IPS DF 6.9 (cell line): ENCODE data around the gene USP21.
A peak's percentile ranks its signal among the peaks of the same experiment; 100 is the strongest.

ENCODE experiments used
- DNase-seq: peaks from one replicate; pipeline ENCODE4 v3.0.0-alpha.2; 2013; ENCODE audit warnings: low read depth, low spot score
- H3K27ac ChIP-seq: one replicate; pipeline ENCODE4 v1.5.1; 2013; ENCODE audit warnings: low read length, control low read depth
- H3K27me3 ChIP-seq: 2 replicates; pipeline ENCODE4 v1.6.1; 2013; ENCODE audit warnings: mild to moderate bottlenecking, low read length; ENCODE audit not compliant: control insufficient read depth, insufficient read depth
- H3K36me3 ChIP-seq: 2 replicates; pipeline ENCODE4 v1.6.1; 2013; ENCODE audit warnings: low read length; ENCODE audit not compliant: control insufficient read depth, insufficient read depth
- H3K4me1 ChIP-seq: 2 replicates; pipeline ENCODE4 v1.6.1; 2013; ENCODE audit warnings: low read length; ENCODE audit not compliant: control insufficient read depth, insufficient read depth
- H3K4me3 ChIP-seq: 2 replicates; pipeline ENCODE4 v1.5.1; 2013; ENCODE audit warnings: mild to moderate bottlenecking, low read length
- H3K9me3 ChIP-seq: 2 replicates; pipeline ENCODE4 v1.6.1; 2013; ENCODE audit warnings: low read length, inconsistent platforms; ENCODE audit not compliant: control insufficient read depth, insufficient read depth
- WGBS: extraction: QIAGEN DNeasy Blood & Tissue Kit; methylation state at CpG from one replicate; pipeline ENCODE4 v1.1.7; 2013; ENCODE audit warnings: mixed read lengths, missing lambda C conversion rate; ENCODE audit not compliant: insufficient read length, insufficient coverage; 5-methylcytosine and 5-hydroxymethylcytosine counted together

The USP21 gene

DNA sequence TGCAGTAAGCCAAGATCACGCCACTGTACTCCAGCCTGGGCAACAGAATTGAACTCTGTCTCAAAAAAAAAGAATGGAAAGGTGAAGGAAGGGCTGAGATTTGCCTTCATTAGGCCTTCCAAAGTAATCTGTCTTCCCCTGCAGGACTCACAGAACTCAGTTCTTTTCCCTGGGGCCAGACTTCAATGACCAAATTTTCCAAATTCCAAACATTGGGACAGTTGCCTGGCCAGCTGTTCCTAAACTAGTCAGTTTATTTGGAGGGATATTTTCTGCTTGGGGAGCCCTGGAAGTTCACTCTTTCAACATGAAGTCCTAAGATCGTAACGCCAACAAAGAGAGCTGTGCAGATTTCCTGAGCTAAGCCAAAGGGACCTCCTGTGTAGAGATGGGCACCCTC lies 21.4 kb upstream of the USP21 start:
- Histone ChIP-seq H3K9me3 (no peaks in the 10 kb centered on the region), H3K4me1 (no peaks in the 10 kb centered on the region; the same call in 1 of the 2 replicates), H3K4me3 (no peak overlapping the region), H3K36me3 (no peaks in the 10 kb centered on the region), H3K27me3 (no peaks in the 10 kb centered on the region), H3K27ac (no peak overlapping the region)
- DNase-seq = no peak
- no CpG with 5 or more reads among the region's 3 CpGs for WGBS

GRCh38 chr1:161138431-161138830 lies 20.9 kb upstream of the USP21 start:
- no peak for DNase-seq
- Histone ChIP-seq H3K36me3 (no peaks in the 10 kb centered on the region), H3K27me3 (no peaks in the 10 kb centered on the region), H3K4me1 (no peaks in the 10 kb centered on the region; the same call in 1 of the 2 replicates), H3K4me3 (no peak overlapping the region), H3K9me3 (no peaks in the 10 kb centered on the region), H3K27ac (no peak overlapping the region)
- no CpG with 5 or more reads among the region's 1 CpG for WGBS

DNA sequence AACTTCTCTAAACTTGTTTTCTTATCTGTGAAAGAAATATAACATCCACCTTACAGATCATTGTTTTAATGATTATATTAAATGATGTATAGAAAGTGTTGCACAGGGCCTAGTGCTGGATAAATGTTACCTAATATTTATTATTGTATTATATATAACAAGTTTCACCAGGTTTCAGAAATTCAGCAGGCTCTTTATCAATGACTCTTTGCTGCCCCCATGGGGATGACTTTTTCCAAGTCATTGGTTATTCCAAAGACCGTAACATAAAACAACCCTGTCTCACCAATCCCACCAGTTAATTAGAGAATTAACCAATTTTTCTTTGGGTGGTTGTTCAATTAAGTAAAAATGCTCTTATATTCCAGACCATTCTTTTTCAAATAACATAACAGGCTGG lies 19.5 kb upstream of the USP21 start:
- DNase-seq = no peak
- H3K4me3 ChIP-seq = no peak overlapping the region
- no peaks in the 10 kb centered on the region for H3K36me3 ChIP-seq
- H3K4me1 ChIP-seq = no peaks in the 10 kb centered on the region; the same call in 1 of the 2 replicates
- WGBS = no CpG with 5 or more reads among the region's 1 CpG
- no peaks in the 10 kb centered on the region for H3K9me3 ChIP-seq
- no peak overlapping the region for H3K27ac ChIP-seq
- no peaks in the 10 kb centered on the region for H3K27me3 ChIP-seq

DNA sequence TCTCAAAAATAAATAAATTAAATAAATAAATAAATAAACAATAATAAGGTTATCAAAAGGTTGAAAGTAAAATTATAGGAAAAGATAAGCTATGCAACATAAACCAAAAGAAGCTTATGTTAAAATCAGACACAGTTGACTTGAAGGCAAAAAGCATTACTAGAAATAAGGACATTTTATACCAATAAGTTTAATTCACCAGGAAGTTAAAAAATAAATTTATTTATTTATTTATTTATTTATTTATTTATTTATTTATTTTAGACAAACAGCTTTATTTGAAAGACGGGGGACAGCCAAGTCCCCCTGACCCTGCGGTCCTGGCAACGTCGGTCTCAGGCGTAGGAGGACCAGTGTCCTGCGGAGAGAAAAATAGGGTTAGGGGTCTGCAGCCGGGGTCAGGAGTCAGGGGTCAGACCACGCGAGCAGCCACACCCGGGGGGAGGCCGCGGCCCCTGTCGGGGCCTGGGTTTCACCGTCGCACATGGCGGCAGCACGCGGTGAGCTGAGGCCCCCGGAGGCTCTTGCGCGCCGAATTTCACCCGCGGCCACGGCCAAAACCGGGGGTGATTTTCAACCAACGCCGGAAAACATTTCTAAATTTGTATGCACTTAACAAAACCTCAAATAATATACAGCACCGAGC lies 18.4 kb upstream of the USP21 start:
- H3K4me3 ChIP-seq = no peak overlapping the region
- H3K36me3 ChIP-seq = no peaks in the 10 kb centered on the region
- no peak for DNase-seq
- H3K27ac ChIP-seq = no peak overlapping the region
- H3K27me3 ChIP-seq = no peaks in the 10 kb centered on the region
- no CpG with 5 or more reads among the region's 29 CpGs for WGBS
- no peaks in the 10 kb centered on the region for H3K9me3 ChIP-seq
- H3K4me1 ChIP-seq = no peaks in the 10 kb centered on the region; the same call in 1 of the 2 replicates

- no peak for DNase-seq
- H3K27ac ChIP-seq = no peak overlapping the region
- WGBS = no CpG with 5 or more reads among the region's 3 CpGs
Measured at GRCh38 chr1:161145832-161146231, 13.5 kb upstream of the USP21 start.

GRCh38 chr1:161153176-161153575 lies 6.1 kb upstream of the USP21 start:
- H3K4me1 ChIP-seq = no peaks in the 10 kb centered on the region
- H3K27me3 ChIP-seq = no peaks in the 10 kb centered on the region
- DNase-seq = no peak
- no peaks in the 10 kb centered on the region for H3K9me3 ChIP-seq
- no CpG with 5 or more reads among the region's 9 CpGs for WGBS
- peaks cover 3% of the 10 kb centered on the region; the same call in 1 of the 2 replicates for H3K36me3 ChIP-seq
- H3K4me3 ChIP-seq = no peak overlapping the region; the same call in 1 of the 2 replicates
- H3K27ac ChIP-seq = no peak overlapping the region

More at GRCh38 chr1:161145832-161146231, 13.5 kb upstream of the USP21 start:
- Histone ChIP-seq H3K9me3 (no peaks in the 10 kb centered on the region), H3K4me1 (no peaks in the 10 kb centered on the region; the same call in 1 of the 2 replicates), H3K4me3 (no peak overlapping the region), H3K36me3 (no peaks in the 10 kb centered on the region), H3K27me3 (no peaks in the 10 kb centered on the region)

DNA sequence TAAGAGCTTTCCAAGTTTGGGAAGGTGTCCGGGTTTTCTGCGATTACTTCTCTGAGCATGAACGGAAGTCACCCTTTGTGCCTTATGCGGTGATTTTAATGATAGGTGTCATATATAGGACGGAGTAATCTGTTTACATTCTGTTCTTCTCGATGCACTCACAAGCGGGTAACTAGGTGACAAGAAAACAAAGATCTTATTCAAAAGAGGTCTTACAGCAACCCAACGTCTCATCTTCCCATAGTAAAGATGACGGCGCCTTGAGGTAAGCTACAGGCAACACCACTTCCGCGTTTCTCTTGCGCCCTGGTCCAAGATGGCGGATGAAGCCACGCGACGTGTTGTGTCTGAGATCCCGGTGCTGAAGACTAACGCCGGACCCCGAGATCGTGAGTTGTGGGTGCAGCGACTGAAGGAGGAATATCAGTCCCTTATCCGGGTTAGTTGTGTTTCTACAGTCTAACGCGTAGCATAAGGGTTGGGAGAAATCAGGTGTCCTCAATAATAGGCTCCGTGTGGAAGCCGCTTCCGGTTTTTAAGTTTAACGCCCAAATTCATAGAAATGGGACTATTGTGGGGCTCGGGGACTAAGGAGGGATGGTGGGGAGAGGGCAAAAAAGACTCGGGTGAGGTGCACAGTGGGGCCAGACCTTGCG lies 5.5 kb upstream of the USP21 start, which contains the start of gene UFC1:
UFC1 (plus strand) TSS at position 297 of the 656 bp plus-strand sequence; CDS start at position 317, 20 bp downstream.
- H3K4me1 ChIP-seq = no peaks in the 10 kb centered on the region
- peak; percentile 66 for DNase-seq
- H3K36me3 ChIP-seq = peaks cover 3% of the 10 kb centered on the region; the same call in 1 of the 2 replicates
- H3K27me3 ChIP-seq = no peaks in the 10 kb centered on the region
- peak within 1 kb of the TSS; percentile 64; the same call in 1 of the 2 replicates for H3K4me3 ChIP-seq
- no CpG with 5 or more reads among the region's 33 CpGs for WGBS
- no peak within 1 kb of the TSS for H3K27ac ChIP-seq
- H3K9me3 ChIP-seq = no peaks in the 10 kb centered on the region

GRCh38 chr1:161157867-161158266 lies 1.4 kb upstream of the USP21 start:
- Histone ChIP-seq H3K36me3 (peaks cover 3% of the 10 kb centered on the region; the same call in 1 of the 2 replicates), H3K4me3 (no peak overlapping the region), H3K27me3 (no peaks in the 10 kb centered on the region), H3K4me1 (no peaks in the 10 kb centered on the region), H3K9me3 (no peaks in the 10 kb centered on the region), H3K27ac (no peak overlapping the region)
- DNase-seq = no peak
- no CpG with 5 or more reads among the region's 1 CpG for WGBS

DNA sequence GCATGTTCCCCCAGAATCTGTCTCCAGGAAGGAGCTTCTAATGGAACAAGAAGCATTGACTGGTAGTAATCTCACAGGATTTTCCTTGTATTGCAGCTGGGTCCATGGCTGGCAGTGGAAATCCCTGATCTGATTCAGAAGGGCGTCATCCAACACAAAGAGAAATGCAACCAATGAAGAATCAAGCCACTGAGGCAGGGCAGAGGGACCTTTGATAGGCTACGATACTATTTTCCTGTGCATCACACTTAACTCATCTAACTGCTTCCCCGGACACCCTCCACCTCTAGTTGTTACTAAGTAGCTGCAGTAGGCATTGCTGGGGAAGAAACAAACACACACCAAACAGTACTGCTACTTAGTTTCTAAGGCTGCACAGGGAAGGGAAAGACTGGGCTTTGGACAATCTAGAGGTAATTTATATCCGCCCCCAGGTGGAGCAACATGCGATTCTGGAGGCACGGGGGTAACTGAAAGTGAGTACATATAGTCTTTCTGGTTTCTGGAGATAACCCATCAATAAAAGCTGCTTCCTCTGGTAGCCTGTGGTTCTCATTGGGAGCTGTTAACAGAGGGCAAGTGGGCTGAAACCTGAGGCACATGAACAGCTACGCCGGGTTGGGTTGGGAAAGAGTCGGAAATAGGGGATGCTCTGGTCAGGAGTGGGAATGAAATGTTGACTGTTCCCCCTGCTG lies 837 bp upstream of the USP21 start:
- WGBS = no CpG with 5 or more reads among the region's 9 CpGs
- no peak for DNase-seq
- Histone ChIP-seq H3K9me3 (no peaks in the 10 kb centered on the region), H3K36me3 (peaks cover 3% of the 10 kb centered on the region; the same call in 1 of the 2 replicates), H3K27me3 (no peaks in the 10 kb centered on the region), H3K4me1 (no peaks in the 10 kb centered on the region), H3K4me3 (peak overlapping the region; percentile 72; the same call in 1 of the 2 replicates), H3K27ac (no peak overlapping the region)

DNA sequence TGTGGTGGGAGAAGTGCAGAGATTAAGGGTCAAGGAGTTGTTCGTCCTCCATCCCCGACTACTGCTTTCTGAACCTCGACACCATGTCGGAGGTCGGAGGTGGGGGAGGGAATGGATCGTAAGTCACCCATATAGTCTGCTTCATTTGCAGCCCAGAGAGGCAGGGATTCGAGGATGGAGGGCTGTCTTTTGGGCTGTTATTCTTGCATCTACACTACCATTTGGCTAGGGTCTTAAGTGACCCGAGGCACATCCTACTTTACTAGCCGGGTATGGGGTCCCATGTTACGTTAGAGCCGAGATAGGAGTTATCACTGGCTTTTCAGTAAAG lies 578 bp downstream of the USP21 start:
- Histone ChIP-seq H3K4me3 (peak overlapping the region; percentile 72; the same call in 1 of the 2 replicates), H3K27ac (no peak overlapping the region), H3K9me3 (no peaks in the 10 kb centered on the region), H3K4me1 (no peaks in the 10 kb centered on the region), H3K36me3 (peaks cover 3% of the 10 kb centered on the region; the same call in 1 of the 2 replicates), H3K27me3 (no peaks in the 10 kb centered on the region)
- DNase-seq = no peak
- WGBS = no CpG with 5 or more reads among the region's 11 CpGs
